Left lung (tissue), 10 donors: ENCODE data around the gene TAF1. TPM values are rescaled to one million over a fixed set of nuclear protein-coding genes. Genes with fewer than 3 reads are reported as not detected.
"Not testable (repeated sequence)": the region's sequence is repeated elsewhere in the genome, so short reads cannot be mapped to it uniquely, and the experiment has no call there.

Experiments
- ATAC-seq: fragments of 200-7000 bp; cut with Tn5 transposase; one replicate; pipeline ENCODE4 v1.9.1; 2020; ENCODE audit warnings: moderate library complexity
- DNase-seq, 4 donors: peaks; one replicate each; pipeline ENCODE4 v3.0.0-alpha.2; 2013 to 2020
- H3K27ac ChIP-seq, 2 donors: fragments of 200-600 bp; sonication (generic) in 1 of 2; one replicate each; pipeline versions ENCODE4 v1.5.0 to v1.8.0; 2020 to 2021
- H3K27me3 ChIP-seq, 2 donors: fragments of 200-600 bp; sonication (generic) in 1 of 2; one replicate each; pipeline versions ENCODE4 v1.5.0 to v1.8.0; 2020 to 2021
- H3K36me3 ChIP-seq, 2 donors: fragments of 200-600 bp; sonication (generic) in 1 of 2; one replicate each; pipeline versions ENCODE4 v1.5.0 to v1.8.0; 2020 to 2021
- H3K4me1 ChIP-seq, 2 donors: fragments of 200-600 bp; one replicate each; pipeline ENCODE4 v1.8.0; 2021
- H3K4me3 ChIP-seq, 2 donors: fragments of 200-600 bp; sonication (generic) in 1 of 2; one replicate each; pipeline versions ENCODE4 v1.5.0 to v1.8.0; 2020 to 2021; ENCODE audit warnings: mild to moderate bottlenecking in 1 of 2
- H3K9me3 ChIP-seq, 2 donors: fragments of 200-600 bp; sonication (generic) in 1 of 2; one replicate each; pipeline versions ENCODE4 v1.5.0 to v1.8.0; 2020 to 2021
- intact Hi-C, 2 donors: fragments of 100-400 bp; cut with DNase I; formaldehyde crosslinking; loops; one replicate each; pipeline versions ENCODE4 v1.11.2 to v1.14.2; 2022
- polyA plus RNA-seq, 6 donors: library from polyadenylated mRNA; unstranded; fragments of 120-200 nt; gene quantifications; one replicate each; pipeline ENCODE4 v1.2.1, GENCODE V29; 2013; ENCODE audit not compliant: insufficient read length in 6 of 6
- total RNA-seq, 2 donors: library from RNA; stranded (reverse); fragmentation: NEBNext Ultra II Directional; extraction: Animal tissue kit (Norgen Biotek cat#: 25700); gene quantifications; one replicate each; pipeline ENCODE4 v1.2.1, GENCODE V29; 2021
- TF ChIP-seq, protein P1 (sequence below), 2 donors: fragments of 200-600 bp; sonication (generic) in 1 of 2; IDR thresholded peaks; one replicate each; pipeline versions ENCODE4 v1.5.0 to v1.8.0; 2021; ENCODE audit warnings: antibody characterized with exemption in 2 of 2
- donor health status: DM: no; HTN: yes; CAD: no.
- donor health status: DM: no; HTN: no; CAD: no.

Gene TAF1
- total and polyA plus RNA-seq, 8 donors = 26.2 to 66.4 (median 59.1) TPM

DNA sequence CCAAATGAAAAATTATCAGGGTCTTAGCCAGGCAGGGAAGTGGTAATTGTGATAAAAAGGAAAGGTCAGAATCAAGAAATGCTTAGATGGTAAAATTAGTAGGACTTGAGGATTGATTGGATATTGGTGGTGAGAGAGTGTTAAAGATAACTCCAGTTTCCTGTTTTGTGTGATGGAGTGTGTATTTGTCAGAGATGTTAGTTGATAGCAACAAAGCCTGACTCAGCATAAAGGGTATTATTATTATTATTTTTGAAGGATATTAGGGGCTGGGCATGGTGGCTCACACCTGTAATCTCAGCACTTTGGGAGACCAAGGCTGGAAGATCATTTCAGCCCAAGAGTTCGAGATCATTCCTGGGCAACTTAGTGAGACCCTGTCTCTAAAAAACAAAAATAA, 143.1 kb downstream of the TAF1 start:
- no peak overlapping the region for H3K27ac ChIP-seq
- no peaks in the 10 kb centered on the region for H3K9me3 ChIP-seq
- H3K27me3 ChIP-seq = no peaks in the 10 kb centered on the region
- H3K4me3 ChIP-seq = no peak overlapping the region
- no peaks in the 10 kb centered on the region for H3K36me3 ChIP-seq
- DNase-seq = no peak
- H3K4me1 ChIP-seq = no peaks in the 10 kb centered on the region
- intact Hi-C loops = no loop called here
- ATAC-seq = no peak
- TF ChIP-seq, protein P1, sequence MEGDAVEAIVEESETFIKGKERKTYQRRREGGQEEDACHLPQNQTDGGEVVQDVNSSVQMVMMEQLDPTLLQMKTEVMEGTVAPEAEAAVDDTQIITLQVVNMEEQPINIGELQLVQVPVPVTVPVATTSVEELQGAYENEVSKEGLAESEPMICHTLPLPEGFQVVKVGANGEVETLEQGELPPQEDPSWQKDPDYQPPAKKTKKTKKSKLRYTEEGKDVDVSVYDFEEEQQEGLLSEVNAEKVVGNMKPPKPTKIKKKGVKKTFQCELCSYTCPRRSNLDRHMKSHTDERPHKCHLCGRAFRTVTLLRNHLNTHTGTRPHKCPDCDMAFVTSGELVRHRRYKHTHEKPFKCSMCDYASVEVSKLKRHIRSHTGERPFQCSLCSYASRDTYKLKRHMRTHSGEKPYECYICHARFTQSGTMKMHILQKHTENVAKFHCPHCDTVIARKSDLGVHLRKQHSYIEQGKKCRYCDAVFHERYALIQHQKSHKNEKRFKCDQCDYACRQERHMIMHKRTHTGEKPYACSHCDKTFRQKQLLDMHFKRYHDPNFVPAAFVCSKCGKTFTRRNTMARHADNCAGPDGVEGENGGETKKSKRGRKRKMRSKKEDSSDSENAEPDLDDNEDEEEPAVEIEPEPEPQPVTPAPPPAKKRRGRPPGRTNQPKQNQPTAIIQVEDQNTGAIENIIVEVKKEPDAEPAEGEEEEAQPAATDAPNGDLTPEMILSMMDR (IDR thresholded peaks at IDR 0.05) = no peak

GRCh38 chrX:71510161-71510560, 144.0 kb downstream of the TAF1 start:
- ATAC-seq = no peak
- intact Hi-C loops = no loop called here
- Histone ChIP-seq H3K4me1 (no peaks in the 10 kb centered on the region), H3K27me3 (no peaks in the 10 kb centered on the region), H3K27ac (no peak overlapping the region), H3K36me3 (no peaks in the 10 kb centered on the region), H3K4me3 (no peak overlapping the region), H3K9me3 (no peaks in the 10 kb centered on the region)
- TF ChIP-seq, protein P1 (IDR thresholded peaks at IDR 0.05) = no peak
- DNase-seq = no peak

DNA sequence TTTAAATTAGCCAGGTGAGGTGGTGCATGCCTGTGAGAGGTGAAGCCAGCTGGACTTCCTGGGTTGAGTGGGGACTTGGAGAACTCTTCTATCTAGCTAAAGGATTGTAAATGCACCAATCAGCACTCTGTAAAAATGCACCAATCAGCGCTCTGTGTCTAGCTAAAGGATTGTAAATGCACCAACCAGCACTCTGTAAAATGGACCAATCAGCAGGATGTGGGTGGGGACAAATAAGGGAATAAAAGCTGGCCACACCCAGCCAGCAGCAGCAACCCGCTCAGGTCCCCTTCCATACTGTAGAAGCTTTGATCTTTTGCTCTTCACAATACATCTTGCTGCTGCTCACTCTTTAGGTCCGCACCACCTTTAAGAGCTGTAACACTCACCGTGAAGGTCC, 147.6 kb downstream of the TAF1 start:
- H3K27me3 ChIP-seq, H3K27ac ChIP-seq, H3K4me3 ChIP-seq, H3K9me3 ChIP-seq, H3K4me1 ChIP-seq, intact Hi-C loops, DNase-seq, ATAC-seq, H3K36me3 ChIP-seq: not testable (repeated sequence)

GRCh38 chrX:71514367-71515037, 148.3 kb downstream of the TAF1 start:
- H3K27me3 ChIP-seq = no peaks in the 10 kb centered on the region
- H3K36me3 ChIP-seq = no peaks in the 10 kb centered on the region
- TF ChIP-seq, protein P1 (IDR thresholded peaks at IDR 0.05) = no peak
- H3K27ac ChIP-seq = no peak overlapping the region
- H3K9me3 ChIP-seq = no peaks in the 10 kb centered on the region
- DNase-seq (no peak), ATAC-seq (no peak)
- H3K4me3 ChIP-seq = no peak overlapping the region
- intact Hi-C loops = no loop called here
- no peaks in the 10 kb centered on the region for H3K4me1 ChIP-seq

GRCh38 chrX:71515038-71515396, 148.9 kb downstream of the TAF1 start:
- H3K9me3 ChIP-seq = no peaks in the 10 kb centered on the region

More at GRCh38 chrX:71515038-71515396, 148.9 kb downstream of the TAF1 start:
- no peak overlapping the region for H3K27ac ChIP-seq
- intact Hi-C loops = no loop called here
- TF ChIP-seq, protein P1 (IDR thresholded peaks at IDR 0.05) = no peak
- no peak overlapping the region for H3K4me3 ChIP-seq
- DNase-seq (no peak), ATAC-seq (peak; percentile 27)
- H3K27me3 ChIP-seq = no peaks in the 10 kb centered on the region
- no peaks in the 10 kb centered on the region for H3K4me1 ChIP-seq
- H3K36me3 ChIP-seq = no peaks in the 10 kb centered on the region

Other genes starting within 250 kb of the TAF1 start
- gene MED12, start 247.8 kb upstream of the TAF1 start, total RNA-seq = 10 to 100 TPM; 37.0 to 42.7 TPM
- 10 to 100 TPM; 57.6 to 67.4 (median 62.0) TPM for gene MED12, start 247.8 kb upstream of the TAF1 start, polyA plus RNA-seq
- gene NLGN3, start 221.5 kb upstream of the TAF1 start, total RNA-seq = 1 to 10 TPM; 1.0 to 4.5 TPM
- gene NLGN3, start 221.5 kb upstream of the TAF1 start, polyA plus RNA-seq = 1 to 10 TPM; 5.5 to 8.4 (median 6.8) TPM
- under 1 TPM; 0.21 to 0.67 TPM for gene GJB1, start 143.1 kb upstream of the TAF1 start, total RNA-seq
- gene GJB1, start 143.1 kb upstream of the TAF1 start, polyA plus RNA-seq = 1 to 10 TPM; 3.2 to 6.6 (median 5.2) TPM
- gene ZMYM3, start 112.2 kb upstream of the TAF1 start, total RNA-seq = 10 to 100 TPM; 19.5 to 26.3 TPM
- 10 to 100 TPM; 57.3 to 63.8 (median 60.2) TPM for gene ZMYM3, start 112.2 kb upstream of the TAF1 start, polyA plus RNA-seq
- 100 to 1,000 TPM; 241 to 245 TPM for gene NONO, start 82.7 kb upstream of the TAF1 start, total RNA-seq
- 100 to 1,000 TPM; 606 to 739 (median 643) TPM for gene NONO, start 82.7 kb upstream of the TAF1 start, polyA plus RNA-seq
- 1 to 10 TPM in 1 of 2 donors, under 1 TPM in 1; 0.99 to 3.0 TPM for gene ITGB1BP2, start 64.6 kb upstream of the TAF1 start, total RNA-seq
- gene ITGB1BP2, start 64.6 kb upstream of the TAF1 start, polyA plus RNA-seq = 1 to 10 TPM; 2.2 to 2.9 (median 2.6) TPM
- 100 to 1,000 TPM; 117 to 118 TPM for gene OGT, start 166.7 kb downstream of the TAF1 start, total RNA-seq
- gene OGT, start 166.7 kb downstream of the TAF1 start, polyA plus RNA-seq = 100 to 1,000 TPM; 242 to 325 (median 291) TPM
- 1 to 10 TPM in 1 of 2 donors, under 1 TPM in 1; 0.64 to 3.2 TPM for gene GCNA, start 212.1 kb downstream of the TAF1 start, total RNA-seq
- gene GCNA, start 212.1 kb downstream of the TAF1 start, polyA plus RNA-seq = 1 to 10 TPM; 2.0 to 2.7 (median 2.3) TPM